Cerebellar cortex (tissue), 1 donor: Measurements from ENCODE around the gene ZNF469.

Source experiments
- DNase-seq: peaks from one replicate; pipeline ENCODE4 v3.0.0-alpha.2; 2015; ENCODE audit warnings: low spot score

Gene ZNF469

GRCh38 chr16:88392616-88393015 is 9.9 kb downstream of the ZNF469 start:
- no peak for DNase-seq

GRCh38 chr16:88393034-88393433 is 10.3 kb downstream of the ZNF469 start:
- DNase-seq = no peak

- DNase-seq = no peak
These were observed 10.8 kb downstream of the ZNF469 start for GRCh38 chr16:88393571-88393970.

GRCh38 chr16:88394426-88394825 is 11.7 kb downstream of the ZNF469 start:
- no peak for DNase-seq

GRCh38 chr16:88395669-88396584 is 13.2 kb downstream of the ZNF469 start:
- DNase-seq = no peak

- no peak for DNase-seq
These were observed 15.6 kb downstream of the ZNF469 start for GRCh38 chr16:88398170-88398873.

- DNase-seq = no peak
These were observed 16.1 kb downstream of the ZNF469 start for GRCh38 chr16:88398874-88399178.

- DNase-seq = no peak
These were observed 17.4 kb downstream of the ZNF469 start for GRCh38 chr16:88400186-88400585.

- DNase-seq = no peak
These were observed 19.0 kb downstream of the ZNF469 start for GRCh38 chr16:88401604-88402246.

- DNase-seq = no peak
These were observed 19.9 kb downstream of the ZNF469 start for GRCh38 chr16:88402551-88403240.

GRCh38 chr16:88403794-88404581 is 21.2 kb downstream of the ZNF469 start:
- DNase-seq = no peak

GRCh38 chr16:88404769-88405168 is 22.0 kb downstream of the ZNF469 start:
- no peak for DNase-seq

GRCh38 chr16:88405216-88406060 is 22.7 kb downstream of the ZNF469 start:
- DNase-seq = no peak

GRCh38 chr16:88406096-88407041 is 23.6 kb downstream of the ZNF469 start:
- DNase-seq = no peak

GRCh38 chr16:88407042-88407420 is 24.3 kb downstream of the ZNF469 start:
- no peak for DNase-seq

- no peak for DNase-seq
These were observed 25.0 kb downstream of the ZNF469 start for GRCh38 chr16:88407807-88408206.

GRCh38 chr16:88408561-88409142 is 25.9 kb downstream of the ZNF469 start:
- DNase-seq = no peak

- no peak for DNase-seq
These were observed 26.7 kb downstream of the ZNF469 start for GRCh38 chr16:88409296-88410065.
